ENCODE measurements around the gene UGT2B11.
"Not testable (repeated sequence)": the region's sequence is repeated elsewhere in the genome, so short reads cannot be mapped to it uniquely, and the experiment has no call there.

GRCh38 chr4:69165707-69166106, 48.8 kb downstream of the UGT2B11 start:
- not testable (repeated sequence) for TF ChIP-seq EP300, CTCF (IDR thresholded peaks at IDR 0.05)
